C4-2B (cell line): ENCODE measurements around the gene LRBA.

Experiments used
- ZFX ChIP-seq: fragments of 450-650 bp; IDR thresholded peaks from 2 replicates; pipeline ENCODE4 v1.6.1; 2017
- TF ChIP-seq, protein P1 (sequence below): fragments of 450-650 bp; conservative IDR thresholded peaks from 2 replicates; pipeline ENCODE4 v1.5.1; 2017; ENCODE audit warnings: mild to moderate bottlenecking

- TF ChIP-seq, protein P1, sequence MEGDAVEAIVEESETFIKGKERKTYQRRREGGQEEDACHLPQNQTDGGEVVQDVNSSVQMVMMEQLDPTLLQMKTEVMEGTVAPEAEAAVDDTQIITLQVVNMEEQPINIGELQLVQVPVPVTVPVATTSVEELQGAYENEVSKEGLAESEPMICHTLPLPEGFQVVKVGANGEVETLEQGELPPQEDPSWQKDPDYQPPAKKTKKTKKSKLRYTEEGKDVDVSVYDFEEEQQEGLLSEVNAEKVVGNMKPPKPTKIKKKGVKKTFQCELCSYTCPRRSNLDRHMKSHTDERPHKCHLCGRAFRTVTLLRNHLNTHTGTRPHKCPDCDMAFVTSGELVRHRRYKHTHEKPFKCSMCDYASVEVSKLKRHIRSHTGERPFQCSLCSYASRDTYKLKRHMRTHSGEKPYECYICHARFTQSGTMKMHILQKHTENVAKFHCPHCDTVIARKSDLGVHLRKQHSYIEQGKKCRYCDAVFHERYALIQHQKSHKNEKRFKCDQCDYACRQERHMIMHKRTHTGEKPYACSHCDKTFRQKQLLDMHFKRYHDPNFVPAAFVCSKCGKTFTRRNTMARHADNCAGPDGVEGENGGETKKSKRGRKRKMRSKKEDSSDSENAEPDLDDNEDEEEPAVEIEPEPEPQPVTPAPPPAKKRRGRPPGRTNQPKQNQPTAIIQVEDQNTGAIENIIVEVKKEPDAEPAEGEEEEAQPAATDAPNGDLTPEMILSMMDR = no peak
- no peak for TF ChIP-seq ZFX
Measured at GRCh38 chr4:150343796-150344195, 671.3 kb downstream of the LRBA start.
